ENCODE measurements around the gene KCNMB1. TPM values are rescaled to one million over a fixed set of nuclear protein-coding genes. Genes with fewer than 3 reads are reported as not detected.

The KCNMB1 gene
- total and polyA plus RNA-seq, 10 of the 15 experiments (the other 5 are each of a cell fraction or from before 2014, with no cell fraction given): 1.2 to 3.6 (median 2.6) TPM

- TF ChIP-seq ATF7 (IDR thresholded peaks at IDR 0.05; ENCODE audit: low read depth) (no peak), BMI1 (IDR thresholded peaks at IDR 0.05; ENCODE audit: borderline replicate concordance) (no peak), NKRF (conservative IDR thresholded peaks at IDR 0.05) (no peak), STAT1 (conservative IDR thresholded peaks at IDR 0.05) (no peak), CBX3 (IDR thresholded peaks at IDR 0.05; ENCODE audit: borderline replicate concordance, low read depth) (no peak), GABPA (IDR thresholded peaks at IDR 0.05; ENCODE audit: low read depth) (no peak), IKZF1 (conservative IDR thresholded peaks at IDR 0.05) (peak; percentile 71), TCF12 (IDR thresholded peaks at IDR 0.05; ENCODE audit: low read depth, low read length) (no peak), NFIC (IDR thresholded peaks at IDR 0.05; ENCODE audit: low read depth, low read length) (peak; percentile 49; the same call in 1 of the 2 replicates)
These were observed 55.8 kb downstream of the KCNMB1 start (continued) for GRCh38 chr5:170333161-170333910.

GRCh38 chr5:170332058-170332457, 57.1 kb downstream of the KCNMB1 start:
- no peak overlapping the region for H3K4me3 ChIP-seq
- POLR2A ChIA-PET: interaction anchor here (0.9 to 5.9 kb wide), 13 partner anchors 8 to 63 kb away, joined by 3 to 169 read pairs (median 7); partner anchors contain the start of gene LCP2
- no peaks in the 10 kb centered on the region for H4K20me1 ChIP-seq (ENCODE audit: control insufficient read depth, insufficient read depth)
- no peak overlapping the region for H3K9ac ChIP-seq (ENCODE audit: control insufficient read depth, insufficient read depth, low read length)
- no peak overlapping the region for H3K4me2 ChIP-seq (ENCODE audit: control insufficient read depth, insufficient read depth)
- no peaks in the 10 kb centered on the region for H3K36me3 ChIP-seq (ENCODE audit: control insufficient read depth in 2 of 2, insufficient read depth in 2 of 2, low read length in 1 of 2)
- peak overlapping the region; percentile 80 for H3K27ac ChIP-seq (ENCODE audit: control insufficient read depth, insufficient read depth)
- ATAC-seq (no peak), FAIRE-seq (no peak), DNase-seq (ENCODE audit: low read depth, low spot score) (no peak)
- intact Hi-C loops (cut with micrococcal nuclease; ENCODE audit: unreplicated experiment) (loop anchor here (5.0 to 10.0 kb wide), 2 partner anchors 55 to 227 kb away; partner anchors contain the start of genes FOXI1 and KCNMB1), in situ Hi-C loops (cut with MboI) (no loop called here)
- SMC1A ChIA-PET (ENCODE audit: uncharacterized antibody, unreplicated experiment): interaction anchor here (0.9 to 6.1 kb wide), 13 partner anchors 9 to 106 kb away, joined by 3 to 274 read pairs (median 9); partner anchors contain the start of gene LCP2
- H2AFZ ChIP-seq (ENCODE audit: control insufficient read depth, low read depth, low read length): no peak overlapping the region
- H3K9me3 ChIP-seq (replicated peaks; ENCODE audit: control insufficient read depth, insufficient read depth, low read length): no peaks in the 10 kb centered on the region
- RAD21 ChIA-PET (ENCODE audit: unreplicated experiment): interaction anchor here (1.3 to 6.0 kb wide), 11 partner anchors 8 to 105 kb away, joined by 4 to 274 read pairs (median 20); partner anchors contain the start of genes KCNMB1 and LCP2
- no TSS peak for BruUV-seq (replicated peaks)
- peaks cover 55% of the 10 kb centered on the region for H3K4me1 ChIP-seq (ENCODE audit: control insufficient read depth, insufficient read depth, low read length)
- CTCF ChIA-PET: interaction anchor here (0.7 to 6.1 kb wide), 9 partner anchors 25 to 97 kb away, joined by 3 to 134 read pairs (median 9); partner anchors contain the start of gene LCP2
- WGBS (ENCODE audit: insufficient coverage, insufficient replicate concordance, low lambda C conversion rate, missing lambda C conversion rate): 59% methylated on average over 5 of the region's 5 CpGs
- H3K27me3 ChIP-seq (replicated peaks in 1 of 2; ENCODE audit: control insufficient read depth in 2 of 2, insufficient read depth in 2 of 2, low read length in 1 of 2): no peaks in the 10 kb centered on the region
- H3K79me2 ChIP-seq (ENCODE audit: control insufficient read depth, insufficient read depth, low read length): no peaks in the 10 kb centered on the region
- TF ChIP-seq NR2C1 (IDR thresholded peaks at IDR 0.05): no peak
- TF ChIP-seq MXI1 (IDR thresholded peaks at IDR 0.05; ENCODE audit: low read depth, low read length): no peak
- TF ChIP-seq WRNIP1 (IDR thresholded peaks at IDR 0.05; ENCODE audit: borderline replicate concordance, low read depth, low read length): no peak
- no peak for TF ChIP-seq USF1 (IDR thresholded peaks at IDR 0.05; ENCODE audit: borderline replicate concordance, extremely low read length, insufficient read depth, low read depth, low read length)
- no peak for TF ChIP-seq TBL1XR1 (IDR thresholded peaks at IDR 0.05; ENCODE audit: low read depth, low read length)
- TF ChIP-seq ZNF687 (IDR thresholded peaks at IDR 0.05): no peak
- TF ChIP-seq HDAC6 (IDR thresholded peaks at IDR 0.05; ENCODE audit: unreplicated experiment): no peak
